ENCODE measurements around the gene IFNG-AS1. TPM values are rescaled to one million over a fixed set of nuclear protein-coding genes. Genes with fewer than 3 reads are reported as not detected.
A peak's percentile ranks its signal among the peaks of the same experiment; 100 is the strongest.

Gene IFNG-AS1
- total RNA-seq (1 to 10 TPM in 1 of 2 experiments, under 1 TPM in 1; 0.55 to 1.1 TPM), total RNA-seq (0 to 26.8 (median 2.5) reads per million in 172 experiments)
- 13.5 TPM for polyA plus RNA-seq (2013, experiment 1 of 2)
- 8.9 TPM for polyA plus RNA-seq (2013, experiment 2 of 2)

- no peaks in the 10 kb centered on the region for H3K9me3 ChIP-seq (ENCODE audit: control insufficient read depth in 1 of 2, insufficient read depth in 1 of 2, low read length in 2 of 2)
- peak within 1 kb of the TSS; percentile 50 for H3K4me3 Mint-ChIP-seq
- no peaks in the 10 kb centered on the region for H3K36me3 Mint-ChIP-seq (ENCODE audit: low read depth)
- ChIA-PET POLR2A (interaction anchor here (0.5 to 1.2 kb wide), 4 partner anchors 47 to 757 kb away, joined by 3 to 4 read pairs (median 4); partner anchors contain the start of gene SLC35E3), CTCF (no interaction called here)
- H3K9me3 Mint-ChIP-seq, result no peaks in the 10 kb centered on the region
- H3K27ac ChIP-seq (ENCODE audit: low read depth in 1 of 2, low read length in 2 of 2), result peak within 1 kb of the TSS in 1 of 2 donors; percentile 34
- intact Hi-C loops (cut with DNase I, micrococcal nuclease), result no loop called here
- peaks cover 40% of the 10 kb centered on the region for H3K4me1 Mint-ChIP-seq (ENCODE audit: low read depth)
- peak within 1 kb of the TSS; percentile 40 for H3K4me3 ChIP-seq (ENCODE audit: low read length)
- peak within 1 kb of the TSS; percentile 58 for H3K27ac Mint-ChIP-seq
- peaks cover 7% of the 10 kb centered on the region for H3K27me3 Mint-ChIP-seq
- no peak for TF ChIP-seq CTCF (IDR thresholded peaks at IDR 0.05)
- ATAC-seq (ENCODE audit: poor library complexity) (peak; percentile 34), DNase-seq (peak in 6 of 14 experiments; percentile 5 to 74 (median 34))
- peaks cover 26% of the 10 kb centered on the region for H3K4me1 ChIP-seq (ENCODE audit: insufficient read depth, low read length)
- H3K27me3 ChIP-seq (ENCODE audit: control insufficient read depth in 1 of 2, insufficient read depth in 2 of 2, low read length in 2 of 2), result no peaks in the 10 kb centered on the region
- no peaks in the 10 kb centered on the region for H3K36me3 ChIP-seq (ENCODE audit: insufficient read depth, low read length)
Observed at GRCh38 chr12:67989184-67989920, at the start of gene IFNG-AS1. Gene IFNG-AS1 (plus strand): TSS chr12:67989447.

- no peaks in the 10 kb centered on the region for H3K4me1 ChIP-seq (ENCODE audit: insufficient read depth, low read length)
- Mint-ChIP-seq H3K4me1 (ENCODE audit: low read depth) (no peaks in the 10 kb centered on the region), H3K27ac (no peak overlapping the region), H3K9me3 (no peaks in the 10 kb centered on the region), H3K4me3 (no peak overlapping the region), H3K36me3 (ENCODE audit: low read depth) (no peaks in the 10 kb centered on the region), H3K27me3 (peaks cover 4% of the 10 kb centered on the region)
- POLR2A ChIA-PET, result interaction anchor here (1.5 kb wide), 1 partner anchor 584 kb away, joined by 7 read pairs; no protein-coding TSS in a partner anchor
- no peaks in the 10 kb centered on the region for H3K9me3 ChIP-seq (ENCODE audit: control insufficient read depth in 1 of 2, insufficient read depth in 1 of 2, low read length in 2 of 2)
- no peaks in the 10 kb centered on the region for H3K36me3 ChIP-seq (ENCODE audit: insufficient read depth, low read length)
- CTCF ChIA-PET, result interaction anchor here (1.7 kb wide), 1 partner anchor 583 kb away, joined by 8 read pairs; no protein-coding TSS in a partner anchor
- DNase-seq, result no peak
- TF ChIP-seq CTCF (IDR thresholded peaks at IDR 0.05), result no peak
- H3K27me3 ChIP-seq (ENCODE audit: control insufficient read depth in 1 of 2, insufficient read depth in 2 of 2, low read length in 2 of 2), result no peaks in the 10 kb centered on the region
- no peak overlapping the region for H3K27ac ChIP-seq (ENCODE audit: low read depth in 1 of 2, low read length in 2 of 2)
- no peak for ATAC-seq (ENCODE audit: poor library complexity)
- intact Hi-C loops (cut with DNase I, micrococcal nuclease), result loop anchor here in 1 of 2 experiments (5.0 kb wide), 2 partner anchors 287 to 497 kb away; no protein-coding TSS in a partner anchor
- no peak overlapping the region for H3K4me3 ChIP-seq (ENCODE audit: low read length)
Observed at GRCh38 chr12:67939611-67940010, 49.6 kb upstream of the IFNG-AS1 start.

GRCh38 chr12:67940780-67941243 lies 48.4 kb upstream of the IFNG-AS1 start:
- no peaks in the 10 kb centered on the region for H3K4me1 ChIP-seq (ENCODE audit: insufficient read depth, low read length)
- ChIA-PET POLR2A (no interaction called here), CTCF (interaction anchor here (3.8 kb wide), 1 partner anchor 586 kb away, joined by 57 read pairs; no protein-coding TSS in a partner anchor)
- Mint-ChIP-seq H3K27ac (no peak overlapping the region), H3K36me3 (ENCODE audit: low read depth) (no peaks in the 10 kb centered on the region), H3K4me1 (ENCODE audit: low read depth) (no peaks in the 10 kb centered on the region), H3K9me3 (no peaks in the 10 kb centered on the region), H3K4me3 (no peak overlapping the region), H3K27me3 (peaks cover 4% of the 10 kb centered on the region)
- no peaks in the 10 kb centered on the region for H3K27me3 ChIP-seq (ENCODE audit: control insufficient read depth in 1 of 2, insufficient read depth in 2 of 2, low read length in 2 of 2)
- no peak overlapping the region for H3K27ac ChIP-seq (ENCODE audit: low read depth in 1 of 2, low read length in 2 of 2)
- DNase-seq (no peak), ATAC-seq (ENCODE audit: poor library complexity) (no peak)
- H3K9me3 ChIP-seq (ENCODE audit: control insufficient read depth in 1 of 2, insufficient read depth in 1 of 2, low read length in 2 of 2), result no peaks in the 10 kb centered on the region
- TF ChIP-seq CTCF (IDR thresholded peaks at IDR 0.05), result no peak
- no peaks in the 10 kb centered on the region for H3K36me3 ChIP-seq (ENCODE audit: insufficient read depth, low read length)
- H3K4me3 ChIP-seq (ENCODE audit: low read length), result no peak overlapping the region
- intact Hi-C loops (cut with DNase I, micrococcal nuclease), result loop anchor here in 1 of 2 experiments (5.0 kb wide), 2 partner anchors 289 to 499 kb away; no protein-coding TSS in a partner anchor
